Measurements from ENCODE around the gene GRIN2C. TPM values are rescaled to one million over a fixed set of nuclear protein-coding genes. Genes with fewer than 3 reads are reported as not detected.
A peak's percentile ranks its signal among the peaks of the same experiment; 100 is the strongest.
"Not testable (repeated sequence)": the region's sequence is repeated elsewhere in the genome, so short reads cannot be mapped to it uniquely, and the experiment has no call there.

GRIN2C gene
- total RNA-seq, 1 donor from 2014 or later = 0.45 TPM

DNA sequence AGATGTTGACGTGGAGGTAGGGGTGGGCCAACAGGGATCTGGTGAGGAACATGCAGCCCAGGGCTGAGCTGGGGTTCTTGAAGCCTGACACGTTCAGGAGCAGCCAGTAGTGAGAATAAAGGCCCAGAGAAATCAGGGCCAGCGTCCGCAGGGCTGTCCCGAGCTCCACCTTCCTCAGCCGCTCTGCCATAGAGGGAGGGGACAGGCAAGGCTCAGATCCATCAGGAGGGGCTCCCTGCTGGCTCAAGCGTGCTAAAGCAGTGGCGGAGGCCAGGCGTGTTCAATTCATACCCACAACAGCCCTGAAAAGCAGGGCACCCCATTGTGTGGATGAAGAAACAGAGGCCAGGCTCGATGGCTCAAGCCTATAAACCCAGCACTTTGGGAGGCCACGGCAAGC is 21.4 kb upstream of the GRIN2C start:
- no peak for DNase-seq (ENCODE audit: low spot score)

DNA sequence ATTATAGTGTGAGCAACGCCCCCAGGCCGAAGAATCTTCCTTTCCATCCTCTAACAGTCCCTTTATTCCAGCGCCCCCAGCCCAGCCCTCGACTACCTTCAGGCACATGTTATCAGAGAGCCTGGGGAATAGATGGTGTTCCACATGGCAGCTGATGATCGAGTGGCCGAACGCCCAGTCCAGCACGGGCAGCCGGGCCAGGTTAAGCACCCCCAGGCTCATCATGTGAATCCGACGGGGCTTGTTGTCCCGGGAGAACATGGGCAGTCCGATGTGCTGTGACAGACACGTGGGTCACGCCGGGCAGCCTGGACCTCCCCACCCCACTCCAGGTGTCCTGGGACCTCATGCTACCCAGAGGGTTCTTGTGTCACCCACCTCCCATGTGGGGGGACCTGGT is 19.6 kb upstream of the GRIN2C start:
- no peak for DNase-seq (ENCODE audit: low spot score)

DNA sequence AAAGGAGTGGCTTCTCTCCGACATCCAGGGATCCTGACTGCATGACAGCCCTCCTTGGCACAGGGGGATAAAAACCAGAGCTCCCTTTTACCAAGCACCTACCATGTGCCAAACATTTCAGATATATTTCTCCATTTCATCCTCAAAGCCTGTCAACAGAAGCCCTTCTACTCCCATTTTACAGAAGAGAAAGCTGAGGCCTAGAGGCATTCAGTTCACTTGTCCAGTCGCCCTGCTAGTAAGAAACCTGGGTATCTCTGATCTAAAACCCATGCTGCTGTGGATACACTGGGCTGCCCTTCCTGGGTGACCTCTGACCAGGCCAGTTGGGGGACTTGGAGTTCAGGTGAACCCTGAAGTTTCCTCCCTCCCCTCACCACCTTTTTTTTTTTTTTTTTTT is 19.0 kb upstream of the GRIN2C start:
- no peak for DNase-seq (ENCODE audit: low spot score)

DNA sequence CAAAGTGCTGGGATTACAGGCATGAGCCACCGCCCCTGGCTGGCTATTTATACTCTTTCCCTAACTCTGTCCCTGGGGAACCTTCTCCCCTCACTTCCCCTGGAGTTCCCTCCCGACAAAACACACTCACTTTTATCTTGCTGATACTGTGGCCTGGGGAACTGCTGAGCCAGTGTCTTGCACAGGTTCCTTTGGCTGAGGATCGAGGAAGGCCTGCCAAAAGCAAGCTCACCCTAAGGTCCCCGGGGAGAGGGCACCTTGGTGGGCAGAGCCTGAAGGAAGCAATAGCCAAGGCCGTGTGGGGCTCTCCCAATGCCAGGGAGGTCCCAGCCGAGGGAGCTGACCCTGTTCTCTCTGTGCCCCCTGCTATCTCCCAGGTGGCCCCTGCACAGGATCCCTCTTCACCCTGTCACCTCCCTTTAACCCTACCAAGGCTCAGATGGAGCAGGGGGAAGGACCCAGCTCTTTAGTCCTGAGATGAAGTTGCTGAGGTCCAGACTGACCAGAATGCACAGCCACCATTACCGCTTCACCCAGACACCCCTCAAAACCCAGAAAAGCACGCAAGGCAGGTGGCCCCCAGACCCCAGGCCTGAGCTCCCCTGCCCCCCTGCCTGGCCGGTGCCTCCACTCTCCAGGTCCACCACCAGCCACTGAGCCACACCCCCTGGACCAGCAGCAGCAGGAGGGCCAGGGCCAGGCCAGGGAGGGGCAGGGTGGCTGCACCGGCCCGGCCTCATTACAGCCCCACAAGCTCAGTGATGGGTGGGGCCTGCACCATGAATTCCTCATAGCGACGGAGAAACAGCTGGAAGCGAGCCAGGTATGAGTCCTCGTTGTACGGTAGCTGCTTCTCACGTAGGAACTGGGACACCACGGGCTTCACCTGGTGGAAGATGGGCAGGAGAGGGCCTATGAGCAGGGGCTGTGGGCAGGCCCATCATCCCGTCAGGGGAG is 18.2 kb upstream of the GRIN2C start:
- DNase-seq (ENCODE audit: low spot score) = no peak

DNA sequence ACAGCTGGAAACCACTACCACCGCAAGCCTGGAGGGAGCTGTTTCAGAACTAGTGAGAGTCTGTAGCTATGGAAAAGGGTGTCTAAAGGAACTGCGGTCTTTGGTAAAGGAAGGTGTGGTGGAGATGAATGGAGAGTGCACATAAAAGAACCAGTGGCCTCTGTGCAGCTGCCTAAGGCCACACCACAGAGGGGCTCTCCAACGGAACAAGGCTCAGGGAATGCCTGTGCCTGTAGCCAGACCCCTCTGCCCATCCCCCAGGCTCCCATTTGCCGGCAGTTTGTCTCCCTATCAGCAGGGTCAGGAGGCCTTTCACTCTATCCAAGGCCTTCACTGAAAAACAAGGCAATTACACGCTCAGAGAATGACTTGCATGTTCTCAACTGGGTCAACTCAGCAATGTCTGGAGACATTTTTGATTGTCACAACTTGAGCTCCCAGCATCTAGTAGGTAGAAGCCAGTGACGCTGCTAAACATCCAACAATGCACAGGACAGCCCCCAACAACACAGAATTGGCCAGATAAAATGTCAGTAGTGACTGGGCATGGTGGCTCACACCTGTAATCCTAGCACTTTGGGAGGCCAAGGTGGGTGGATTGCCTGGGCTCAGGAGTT is 16.4 kb upstream of the GRIN2C start:
- no peak for DNase-seq (ENCODE audit: low spot score)

DNA sequence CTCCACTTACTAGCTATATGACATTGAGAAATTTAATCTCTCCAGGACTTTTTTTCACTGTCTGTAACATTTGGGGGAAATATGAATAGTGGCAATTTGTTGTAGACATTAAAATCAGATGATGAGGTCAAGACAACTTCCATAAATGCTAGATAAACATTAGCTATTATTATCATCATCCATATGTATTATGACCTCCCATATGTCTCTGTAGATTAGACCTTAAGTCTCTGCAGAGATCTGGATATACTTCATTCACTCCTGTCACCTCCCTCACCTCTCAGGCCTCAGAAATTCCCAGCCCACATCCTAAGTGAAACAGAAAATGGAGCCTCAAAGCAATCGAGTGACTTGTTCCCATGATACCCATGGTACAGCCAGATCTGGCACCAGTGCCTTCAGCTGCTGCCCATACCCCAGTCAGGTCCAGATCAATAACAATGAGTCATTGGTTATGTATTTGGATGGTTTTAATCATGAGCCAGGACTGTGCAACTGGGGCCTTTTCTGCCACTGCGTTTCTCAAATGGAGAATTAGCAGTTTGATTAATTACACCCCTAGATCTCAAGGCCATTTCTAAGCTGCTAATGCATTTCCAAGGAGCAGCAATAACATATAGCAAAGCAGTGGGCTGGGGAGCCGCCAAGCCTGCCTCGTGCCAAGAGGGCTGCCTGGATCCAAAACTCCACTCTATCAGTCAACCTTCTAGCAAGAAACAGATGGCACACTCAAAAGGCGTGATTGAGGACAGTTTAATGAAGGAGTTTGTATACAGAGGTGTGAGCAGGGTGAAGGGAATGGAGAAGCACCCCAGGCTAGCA is 15.7 kb upstream of the GRIN2C start:
- DNase-seq (ENCODE audit: low spot score) = no peak

DNA sequence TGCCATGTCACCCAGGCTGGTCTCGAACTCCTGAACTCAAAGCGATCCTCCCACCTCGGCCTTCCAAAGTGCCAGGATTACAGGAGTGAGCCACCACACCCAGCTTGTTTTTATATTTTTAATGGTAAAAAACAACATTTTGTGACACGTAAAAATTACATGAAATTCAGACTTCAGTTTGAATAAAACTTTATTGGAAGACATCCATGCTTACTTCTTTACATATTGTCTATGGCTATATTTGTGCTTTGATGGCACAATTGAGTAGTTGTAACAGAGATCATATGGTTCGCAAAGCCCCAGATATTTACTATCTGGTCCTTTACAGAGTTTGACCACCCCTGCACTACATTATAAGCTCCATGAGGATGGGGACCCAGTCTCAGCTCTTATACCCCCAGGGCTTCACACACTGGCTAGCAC is 14.9 kb upstream of the GRIN2C start:
- no peak for DNase-seq (ENCODE audit: low spot score)

DNA sequence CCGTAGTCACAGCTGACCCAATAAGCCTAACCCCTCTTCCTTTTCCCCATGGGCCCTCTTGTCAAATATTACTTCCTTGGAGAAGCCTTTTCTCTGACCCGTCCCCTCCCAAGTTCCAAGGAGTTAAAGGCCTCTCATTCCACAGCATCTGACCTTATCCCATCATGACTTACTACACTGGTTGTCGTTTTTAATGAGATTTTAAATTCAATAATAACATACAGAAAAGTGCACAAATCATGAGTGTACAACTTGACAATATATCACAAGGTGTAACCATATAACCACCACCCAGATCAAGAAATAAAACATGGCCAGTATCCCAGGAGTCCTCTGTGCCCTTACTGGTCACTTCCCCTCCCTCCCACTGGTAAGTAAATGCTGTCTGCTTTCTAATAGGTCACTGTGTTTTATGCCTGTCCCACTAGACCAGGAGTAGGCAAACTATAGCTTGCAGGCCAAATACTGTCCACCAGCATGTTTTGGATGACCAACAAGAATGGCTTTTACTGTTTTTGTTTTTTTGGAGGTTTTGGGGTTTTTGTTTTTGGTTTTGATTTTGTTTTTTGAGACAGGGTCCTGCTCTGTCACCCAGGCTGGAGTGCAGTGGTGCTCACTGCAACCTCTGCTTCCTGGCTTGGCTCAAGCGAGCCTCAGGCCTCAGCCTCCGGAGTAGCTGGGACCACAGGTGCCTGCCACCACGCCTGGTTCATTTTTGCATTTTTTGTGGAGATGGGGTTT is 14.4 kb upstream of the GRIN2C start:
- DNase-seq (ENCODE audit: low spot score) = no peak

DNA sequence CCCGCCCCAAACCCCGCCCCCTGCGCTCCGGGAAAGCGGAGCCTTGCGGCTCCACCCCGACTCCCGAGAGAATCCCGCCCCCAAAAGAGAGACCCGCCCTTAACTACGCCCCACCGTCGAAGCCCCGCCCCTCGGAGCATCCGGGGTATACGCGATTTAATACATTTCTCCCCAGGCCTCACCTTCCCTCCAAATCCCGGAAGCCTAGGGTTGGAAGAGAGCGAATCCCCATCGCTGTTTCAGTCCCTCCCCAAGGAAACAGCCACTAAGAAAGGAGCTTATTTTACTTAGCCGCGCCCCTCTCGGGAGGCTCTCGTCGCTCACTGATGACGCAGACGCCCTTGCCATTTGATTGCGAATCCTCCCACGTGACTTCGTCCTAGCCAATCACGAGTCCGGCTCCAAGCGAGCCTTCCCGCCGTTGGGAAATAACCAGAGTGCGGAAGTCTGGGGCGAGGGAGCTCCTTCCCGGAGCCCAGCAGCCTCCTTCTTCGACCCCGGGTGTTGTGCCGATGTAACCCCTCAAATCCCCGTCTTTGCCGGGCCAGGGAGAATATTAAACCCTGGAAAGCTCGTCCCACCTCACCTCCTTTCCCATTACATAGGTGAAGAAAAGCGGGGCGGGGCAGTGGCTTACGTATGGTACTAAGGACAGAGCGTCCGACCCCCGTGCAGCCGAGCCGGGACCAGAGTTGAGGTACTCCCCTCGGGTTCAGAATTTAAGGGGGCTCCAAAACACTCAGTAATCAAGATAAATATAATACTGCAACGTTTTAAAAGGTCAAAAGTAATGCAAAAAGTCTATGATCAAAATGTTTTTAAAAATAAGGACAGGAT is 13.6 kb upstream of the GRIN2C start:
- DNase-seq (ENCODE audit: low spot score) = peak; percentile 99

DNA sequence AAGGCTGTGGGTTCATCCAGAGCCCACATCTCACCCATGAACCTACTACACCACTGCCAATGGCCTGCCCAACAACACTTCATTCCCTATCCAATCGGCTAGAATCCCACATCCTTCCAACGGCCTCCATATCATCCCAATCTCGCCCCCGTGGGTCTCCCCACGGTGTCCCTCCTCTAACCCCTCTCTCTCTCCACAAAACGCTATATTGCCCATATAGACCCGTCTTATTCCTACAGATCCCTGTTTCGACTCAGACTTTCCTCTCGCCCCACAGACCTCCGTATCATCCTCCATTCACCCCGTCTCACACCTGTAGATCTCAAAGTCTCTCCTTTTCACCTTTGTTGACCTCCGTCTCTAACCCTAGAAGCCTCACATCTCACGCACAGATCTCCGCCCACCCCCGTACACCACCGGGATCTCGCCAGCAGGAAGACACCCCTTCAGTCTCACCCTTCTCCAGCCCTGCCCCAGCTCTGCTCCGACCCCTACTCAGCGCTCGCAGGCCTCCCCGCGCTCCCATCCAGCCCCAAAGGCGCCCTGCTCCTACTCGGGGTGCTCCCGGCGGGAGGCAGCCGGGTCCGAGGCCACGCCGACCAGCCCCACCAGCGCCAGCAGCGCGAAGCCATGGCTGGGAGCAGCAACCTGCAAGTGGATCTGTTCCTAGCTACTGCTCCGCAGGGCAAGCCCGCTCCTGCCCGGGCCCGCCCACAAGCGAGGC is 12.8 kb upstream of the GRIN2C start, which contains the start of gene FDXR:
Gene FDXR, minus strand, starts transcription at position 682 of the 724 bp plus-strand sequence. Its CDS starts 50 bp downstream, at position 632.
- DNase-seq (ENCODE audit: low spot score) = no peak

DNA sequence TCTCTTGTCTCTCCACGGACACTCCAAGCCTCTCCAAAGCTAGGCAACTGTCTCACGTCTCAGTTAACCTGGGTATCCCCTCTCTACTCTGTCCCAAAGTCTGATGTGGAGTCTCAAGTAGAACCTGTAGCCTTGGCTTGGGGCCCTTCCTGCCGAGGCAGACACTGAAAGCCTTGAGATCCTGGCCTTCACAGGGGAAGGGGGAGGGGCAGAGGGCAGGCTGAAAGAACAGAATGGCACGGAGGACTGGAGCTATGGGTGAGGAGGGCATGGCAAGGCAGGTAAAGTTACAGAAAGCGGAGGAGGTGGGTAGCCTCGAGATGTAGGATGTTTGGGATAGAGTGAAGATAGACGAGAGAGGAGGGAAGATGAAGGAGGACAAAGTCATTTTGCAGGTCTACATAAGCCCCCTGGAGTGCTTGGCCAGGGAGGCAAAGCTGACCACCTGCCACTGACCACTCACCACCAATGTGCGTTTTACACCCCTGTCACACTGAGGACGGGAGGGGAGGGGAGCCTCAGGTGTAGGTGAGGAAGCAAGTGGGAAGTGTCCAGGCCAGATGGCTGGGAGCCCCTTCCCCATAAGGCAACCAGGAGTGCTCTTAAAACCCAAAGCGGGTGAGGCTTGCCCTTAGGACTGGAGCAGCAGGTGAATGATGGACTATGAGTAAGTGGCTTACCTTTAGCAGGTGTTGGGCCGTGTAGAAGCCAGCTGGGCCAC is 11.8 kb upstream of the GRIN2C start:
- no peak for DNase-seq (ENCODE audit: low spot score)

DNA sequence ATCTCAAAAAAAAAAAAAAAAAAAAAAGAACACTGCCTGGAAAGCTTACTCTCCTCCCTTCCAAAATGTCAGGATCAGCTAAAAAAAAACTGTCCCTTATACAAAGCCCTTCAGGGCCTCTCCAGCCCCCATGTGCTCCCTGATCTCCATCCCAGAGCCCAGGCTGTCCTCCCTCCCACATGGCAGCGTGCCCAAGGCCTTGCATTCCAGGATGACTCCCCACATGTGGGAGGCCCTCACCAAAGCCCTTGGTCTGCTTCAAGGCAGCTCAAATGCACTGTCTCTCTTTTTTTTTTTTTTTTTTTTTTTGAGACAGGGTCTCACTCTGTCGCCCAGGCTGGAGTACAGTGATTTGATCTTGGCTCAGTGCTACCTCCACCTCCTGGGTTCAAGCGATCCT is 10.8 kb upstream of the GRIN2C start:
- DNase-seq (ENCODE audit: low spot score) = no peak

DNA sequence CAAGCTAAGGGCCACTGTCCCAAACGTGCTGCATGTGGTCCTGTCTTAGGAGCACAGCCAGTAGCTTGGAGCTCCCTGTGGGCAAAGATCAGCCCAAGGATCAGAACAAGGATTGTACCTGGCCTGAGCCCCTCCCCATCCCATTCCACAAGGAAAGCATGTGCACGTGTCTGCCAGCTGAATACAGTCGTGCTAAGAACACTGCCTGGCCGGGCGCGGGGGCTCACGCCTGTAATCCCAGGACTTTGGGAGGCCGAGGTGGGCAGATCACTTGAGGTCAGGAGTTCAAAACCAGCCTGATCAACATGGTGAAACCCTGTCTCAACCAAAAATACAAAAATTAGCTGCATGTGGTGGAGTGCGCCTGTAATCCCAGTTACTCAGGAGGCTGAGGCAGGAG is 10.3 kb upstream of the GRIN2C start:
- DNase-seq (ENCODE audit: low spot score) = not testable (repeated sequence)

DNA sequence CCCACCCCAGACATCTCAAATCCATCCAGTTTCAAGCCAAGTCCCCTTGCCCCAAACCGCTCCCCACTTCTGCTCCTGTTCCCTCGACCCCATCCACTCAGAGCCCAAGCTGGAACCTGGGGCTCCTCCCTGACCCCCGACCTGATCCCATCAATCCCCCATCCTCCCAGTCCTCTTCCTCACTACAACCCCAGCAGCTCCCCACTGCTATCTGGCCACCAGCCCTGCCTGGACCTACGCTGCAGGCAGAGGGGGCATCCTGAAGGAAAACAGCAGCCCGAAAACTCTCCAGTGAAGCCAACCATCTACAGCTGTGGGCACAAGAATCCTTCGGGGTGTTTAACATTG is 9.2 kb upstream of the GRIN2C start:
- no peak for DNase-seq (ENCODE audit: low spot score)

DNA sequence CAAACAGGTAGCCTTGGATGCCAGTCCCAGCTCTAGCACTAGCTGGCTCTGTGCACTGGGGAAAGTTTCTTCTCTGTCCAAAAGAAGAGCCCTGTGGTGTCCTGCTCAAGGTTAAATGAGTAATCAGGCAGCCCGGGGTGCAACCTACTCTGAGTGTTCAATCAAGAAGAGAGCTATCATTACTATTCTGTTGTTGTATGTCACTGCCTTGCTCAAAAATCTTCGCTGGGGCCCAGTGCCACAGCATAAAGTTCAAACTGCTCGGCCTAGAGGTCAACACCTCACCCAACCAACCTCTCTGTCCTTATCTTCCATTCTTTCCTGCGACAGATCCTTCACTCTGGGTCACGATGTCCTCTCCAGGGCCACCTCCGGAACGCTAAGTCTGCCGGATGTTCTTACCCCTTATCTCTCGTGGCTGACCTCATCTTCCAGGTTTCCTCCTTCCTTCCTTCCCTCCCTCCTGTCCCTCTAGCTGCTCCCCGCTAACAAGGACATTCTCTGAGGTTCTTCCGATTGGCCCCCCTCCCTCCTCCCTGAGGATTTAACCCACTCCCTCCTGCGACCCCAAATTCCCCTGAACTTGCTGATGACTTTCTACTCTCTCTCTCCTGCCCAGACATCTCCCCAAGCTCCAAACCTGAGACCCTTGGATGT is 8.7 kb upstream of the GRIN2C start:
- no peak for DNase-seq (ENCODE audit: low spot score)

DNA sequence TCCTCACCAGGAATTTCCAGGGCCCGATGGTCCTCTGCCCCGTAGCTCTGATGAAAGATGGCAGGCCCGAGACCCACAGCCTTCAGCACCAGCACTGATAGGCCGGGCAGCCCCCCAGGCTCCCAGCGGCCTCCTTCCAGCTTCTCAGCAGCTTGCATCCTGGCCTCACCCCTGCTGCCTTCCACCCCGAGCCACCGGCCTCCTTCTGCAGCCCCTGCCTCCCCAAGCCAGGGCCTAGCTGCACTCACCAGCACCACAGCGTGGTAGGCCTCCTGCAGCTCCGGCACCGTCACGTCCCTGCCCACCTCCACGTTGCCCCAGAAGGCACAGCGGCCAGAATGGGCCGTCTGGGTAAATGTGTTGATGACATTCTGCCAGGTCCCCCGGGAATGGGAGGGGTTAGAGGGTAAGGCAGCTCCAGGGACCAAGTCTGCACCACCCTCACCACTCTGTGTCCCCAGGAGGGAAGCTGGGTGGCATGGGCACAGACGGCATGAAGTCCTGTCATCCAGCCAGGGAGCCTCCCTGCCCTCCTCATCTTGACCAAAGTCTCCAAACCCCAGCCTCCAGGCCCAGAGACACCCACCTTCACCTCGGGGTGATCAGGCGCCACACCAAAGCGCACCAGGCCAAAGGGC is 6.6 kb upstream of the GRIN2C start:
- no peak for DNase-seq (ENCODE audit: low spot score)

DNA sequence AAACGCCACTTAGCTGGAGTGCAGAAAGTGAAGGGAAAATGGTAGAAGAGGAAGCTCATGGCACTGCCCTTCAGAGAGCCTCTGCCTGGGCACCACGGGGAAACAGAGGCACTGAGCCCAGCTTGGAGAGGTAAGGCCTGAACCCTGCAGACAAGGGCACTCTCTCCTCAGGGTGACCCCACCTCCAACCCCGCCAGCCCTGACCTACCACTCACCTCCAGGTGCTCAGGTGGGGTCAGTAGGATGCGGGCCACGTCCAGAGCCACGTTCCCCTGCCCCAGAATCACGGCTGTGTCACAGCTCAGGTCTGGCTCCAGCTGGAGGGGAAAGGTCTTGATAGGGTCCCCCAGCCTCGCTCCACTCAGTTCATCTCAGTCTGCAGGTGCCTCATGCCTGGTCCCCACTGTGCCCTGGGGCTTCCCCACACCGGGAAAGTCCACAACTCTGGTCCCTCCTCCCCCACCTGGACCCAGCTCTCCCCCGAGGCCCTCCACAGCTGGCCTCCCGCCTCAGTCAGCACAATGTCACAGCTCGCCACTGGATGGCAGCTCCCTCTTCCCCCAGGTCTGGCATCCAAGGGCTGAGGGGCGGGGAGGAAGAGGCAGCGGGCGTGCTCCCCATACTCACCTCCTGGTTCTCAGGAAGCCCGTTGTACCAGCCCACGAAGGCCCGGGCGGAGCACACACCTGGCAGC is 6.0 kb upstream of the GRIN2C start:
- DNase-seq (ENCODE audit: low spot score) = no peak
